ENCODE data around the gene AGO3.
"Not testable (repeated sequence)": the region's sequence is repeated elsewhere in the genome, so short reads cannot be mapped to it uniquely, and the experiment has no call there.

AGO3 gene

GRCh38 chr1:35927472-35927871, 3.4 kb upstream of the AGO3 start:
- no peak for DNase-seq

- peak; percentile 32 for DNase-seq
These were observed 944 bp upstream of the AGO3 start for GRCh38 chr1:35929730-35930592.

GRCh38 chr1:35931446-35932157, 697 bp downstream of the AGO3 start:
- peak; percentile 43 for DNase-seq

GRCh38 chr1:35932158-35932636, 1.3 kb downstream of the AGO3 start:
- DNase-seq: no peak

GRCh38 chr1:35932941-35933340, 2.0 kb downstream of the AGO3 start:
- DNase-seq: no peak

- DNase-seq: peak; percentile 16
These were observed 4.8 kb downstream of the AGO3 start for GRCh38 chr1:35935442-35936388.

GRCh38 chr1:35936838-35937237, 5.9 kb downstream of the AGO3 start:
- DNase-seq: no peak

GRCh38 chr1:35939484-35939883, 8.6 kb downstream of the AGO3 start:
- no peak for DNase-seq

- DNase-seq: no peak
These were observed 14.4 kb downstream of the AGO3 start for GRCh38 chr1:35945327-35945726.

GRCh38 chr1:35947547-35947946, 16.6 kb downstream of the AGO3 start:
- no peak for DNase-seq

GRCh38 chr1:35958558-35958957, 27.7 kb downstream of the AGO3 start:
- DNase-seq: no peak

GRCh38 chr1:35959304-35959703, 28.4 kb downstream of the AGO3 start:
- DNase-seq: no peak

GRCh38 chr1:35962952-35963351, 32.0 kb downstream of the AGO3 start:
- DNase-seq: no peak

- DNase-seq: not testable (repeated sequence)
These were observed 33.4 kb downstream of the AGO3 start for GRCh38 chr1:35964277-35964676.

- DNase-seq: no peak
These were observed 37.5 kb downstream of the AGO3 start for GRCh38 chr1:35968396-35968795.

- no peak for DNase-seq
These were observed 40.7 kb downstream of the AGO3 start for GRCh38 chr1:35971601-35972000.

- not testable (repeated sequence) for DNase-seq
These were observed 41.7 kb downstream of the AGO3 start for GRCh38 chr1:35972631-35973030.

GRCh38 chr1:35980090-35980489, 49.2 kb downstream of the AGO3 start:
- DNase-seq: no peak

- no peak for DNase-seq
These were observed 57.3 kb downstream of the AGO3 start for GRCh38 chr1:35988237-35988636.

- DNase-seq: no peak
These were observed 76.1 kb downstream of the AGO3 start for GRCh38 chr1:36006941-36007500.

GRCh38 chr1:36007741-36008140, 76.8 kb downstream of the AGO3 start:
- DNase-seq: no peak

- DNase-seq: no peak
These were observed 77.8 kb downstream of the AGO3 start for GRCh38 chr1:36008546-36009197.

All from GF-D8 (cell line).